HepG2 (cell line): ENCODE results near the gene MYLK2. TPM values are rescaled to one million over a fixed set of nuclear protein-coding genes. Genes with fewer than 3 reads are reported as not detected.
A peak's percentile ranks its signal among the peaks of the same experiment; 100 is the strongest.

Experiments used
- AHR ChIP-seq: IDR thresholded peaks from 2 replicates; pipeline ENCODE4 v1.6.1; 2018; ENCODE audit warnings: missing genetic modification reagents, missing compliant biosample characterization
- CHD2 ChIP-seq: IDR thresholded peaks from 2 replicates; pipeline ENCODE4 v1.6.1; 2011; ENCODE audit warnings: low read depth, low read length, improper control_type of control experiment
- DRAP1 ChIP-seq: IDR thresholded peaks from 2 replicates; pipeline ENCODE4 v1.6.1; 2016; ENCODE audit warnings: missing genetic modification reagents, missing compliant biosample characterization
- EEA1 ChIP-seq: sonication (generic); formaldehyde crosslinking; IDR thresholded peaks from 2 replicates; pipeline ENCODE4 v1.5.1; 2020; ENCODE audit warnings: mild to moderate bottlenecking, missing genetic modification reagents, borderline replicate concordance
- ELF3 ChIP-seq: IDR thresholded peaks from 2 replicates; pipeline ENCODE4 v1.6.1; 2016; ENCODE audit warnings: missing genetic modification reagents, missing compliant biosample characterization
- ETV6 ChIP-seq: sonication (generic); formaldehyde crosslinking; conservative IDR thresholded peaks from 2 replicates; pipeline ENCODE4 v1.4.0; 2020; ENCODE audit warnings: missing genetic modification reagents
- GABPB1 ChIP-seq: IDR thresholded peaks from 2 replicates; pipeline ENCODE4 v1.6.1; 2016; ENCODE audit warnings: mild to moderate bottlenecking, missing genetic modification reagents, moderate library complexity, missing compliant biosample characterization
- HES4 ChIP-seq: sonication (generic); formaldehyde crosslinking; IDR thresholded peaks from 2 replicates; pipeline ENCODE4 v1.9.0; 2021; ENCODE audit warnings: mild to moderate bottlenecking, missing genetic modification reagents, borderline replicate concordance
- HOXA9 ChIP-seq: sonication (generic); formaldehyde crosslinking; IDR thresholded peaks from 2 replicates; pipeline ENCODE4 v1.8.1; 2022; ENCODE audit warnings: missing genetic modification reagents, mild to moderate bottlenecking, moderate library complexity, borderline replicate concordance
- IKZF4 ChIP-seq: sonication (generic); formaldehyde crosslinking; IDR thresholded peaks from 2 replicates; pipeline ENCODE4 v1.5.1; 2020; ENCODE audit warnings: borderline replicate concordance, mild to moderate bottlenecking, low read depth, missing genetic modification reagents; ENCODE audit errors: not compliant biosample characterization
- KDM2A ChIP-seq: sonication (generic); formaldehyde crosslinking; IDR thresholded peaks from 2 replicates; pipeline ENCODE4 v1.4.0; 2020; ENCODE audit warnings: low read depth, missing genetic modification reagents, borderline replicate concordance
- KDM5B ChIP-seq: sonication (generic); formaldehyde crosslinking; IDR thresholded peaks from 2 replicates; pipeline ENCODE4 v1.4.0; 2020; ENCODE audit warnings: missing genetic modification reagents, mild to moderate bottlenecking, borderline replicate concordance
- KLF6 ChIP-seq: IDR thresholded peaks from 2 replicates; pipeline ENCODE4 v1.8.0; 2016; ENCODE audit warnings: missing biosample characterization, missing genetic modification reagents
- PHB2 ChIP-seq: fragments of 450-650 bp; IDR thresholded peaks from 2 replicates; pipeline ENCODE4 v1.6.1; 2018; ENCODE audit not compliant: partially characterized antibody
- PPARG ChIP-seq: conservative IDR thresholded peaks from 2 replicates; pipeline ENCODE4 v1.6.1; 2016; ENCODE audit warnings: missing biosample characterization, missing genetic modification reagents
- SMARCE1 ChIP-seq: fragments of 450-650 bp; IDR thresholded peaks from 2 replicates; pipeline ENCODE4 v1.6.1; 2017; ENCODE audit warnings: borderline replicate concordance
- SOX5 ChIP-seq: IDR thresholded peaks from 2 replicates; pipeline ENCODE4 v1.6.1; 2016; ENCODE audit warnings: borderline replicate concordance
- TBX2 ChIP-seq: sonication (generic); formaldehyde crosslinking; IDR thresholded peaks from 2 replicates; pipeline ENCODE4 v1.5.0; 2020; ENCODE audit warnings: missing genetic modification reagents, mild to moderate bottlenecking, borderline replicate concordance
- THAP9 ChIP-seq: sonication (generic); formaldehyde crosslinking; IDR thresholded peaks from 2 replicates; pipeline ENCODE4; 2020; ENCODE audit warnings: missing genetic modification reagents, mild to moderate bottlenecking, borderline replicate concordance
- U2AF1 ChIP-seq: fragments of 200-400 bp; formaldehyde crosslinking; optimal IDR thresholded peaks from 2 replicates; pipeline ENCODE3; 2017; ENCODE audit warnings: mild to moderate bottlenecking, low read depth, low read length
- YEATS2 ChIP-seq: sonication (generic); formaldehyde crosslinking; IDR thresholded peaks from 2 replicates; pipeline ENCODE4 v1.4.0; 2020; ENCODE audit warnings: missing genetic modification reagents, borderline replicate concordance
- ZBTB38 ChIP-seq: sonication (generic); formaldehyde crosslinking; IDR thresholded peaks from 2 replicates; pipeline ENCODE4 v1.5.1; 2020; ENCODE audit warnings: mild to moderate bottlenecking, missing genetic modification reagents
- ZNF607 ChIP-seq: sonication (generic); formaldehyde crosslinking; IDR thresholded peaks from 2 replicates; pipeline ENCODE4 v1.5.1; 2020; ENCODE audit warnings: missing genetic modification reagents, mild to moderate bottlenecking, borderline replicate concordance
- ZNF619 ChIP-seq: sonication (generic); formaldehyde crosslinking; IDR thresholded peaks from 2 replicates; pipeline ENCODE4 v1.4.0; 2020; ENCODE audit warnings: mild to moderate bottlenecking, missing genetic modification reagents
- ZSCAN29 ChIP-seq: sonication (generic); formaldehyde crosslinking; conservative IDR thresholded peaks from 2 replicates; pipeline ENCODE4 v1.4.0; 2020; ENCODE audit warnings: mild to moderate bottlenecking, missing genetic modification reagents
- ZSCAN9 ChIP-seq: IDR thresholded peaks from 2 replicates; pipeline ENCODE4 v1.6.1; 2016; ENCODE audit warnings: borderline replicate concordance
- polyA plus RNA-seq, 8 experiments: library from polyadenylated mRNA; depleted of rRNA in 3 of 8; stranded (reverse) in 7 of 8; unstranded in 1 of 8; fragments of >200 nt; fragmentation: Illumina TruSeq in 4 of 8; extraction: Trizol in 4 of 8; gene quantifications; 2 replicates each; pipeline versions ENCODE4 v1.2.1 to v1.2.3, GENCODE V29; 2011 to 2016; ENCODE audit warnings: low read depth in 4 of 8, missing spikeins in 1 of 8, mixed read lengths in 1 of 8; ENCODE audit not compliant: insufficient read depth in 1 of 8
- total RNA-seq, 5 experiments: library from RNA; depleted of rRNA; stranded (reverse); fragments of >200 nt; fragmentation: Illumina TruSeq; extraction: Trizol; gene quantifications; 2 replicates each; pipeline ENCODE4 v1.2.3, GENCODE V29; 2016; ENCODE audit warnings: low read depth in 1 of 5
- TF ChIP-seq, protein P1 (sequence below): sonication (generic); formaldehyde crosslinking; IDR thresholded peaks from 2 replicates; pipeline ENCODE4 v1.4.0; 2020; ENCODE audit warnings: mild to moderate bottlenecking, missing genetic modification reagents

Gene MYLK2
- total and polyA plus RNA-seq, 2 of the 13 experiments (the other 11 are each of a cell fraction or from before 2014, with no cell fraction given): 0.27 TPM; not detected in 1

GRCh38 chr20:31879143-31879987 lies 60.2 kb downstream of the MYLK2 start (continued):
- TF ChIP-seq, protein P1, sequence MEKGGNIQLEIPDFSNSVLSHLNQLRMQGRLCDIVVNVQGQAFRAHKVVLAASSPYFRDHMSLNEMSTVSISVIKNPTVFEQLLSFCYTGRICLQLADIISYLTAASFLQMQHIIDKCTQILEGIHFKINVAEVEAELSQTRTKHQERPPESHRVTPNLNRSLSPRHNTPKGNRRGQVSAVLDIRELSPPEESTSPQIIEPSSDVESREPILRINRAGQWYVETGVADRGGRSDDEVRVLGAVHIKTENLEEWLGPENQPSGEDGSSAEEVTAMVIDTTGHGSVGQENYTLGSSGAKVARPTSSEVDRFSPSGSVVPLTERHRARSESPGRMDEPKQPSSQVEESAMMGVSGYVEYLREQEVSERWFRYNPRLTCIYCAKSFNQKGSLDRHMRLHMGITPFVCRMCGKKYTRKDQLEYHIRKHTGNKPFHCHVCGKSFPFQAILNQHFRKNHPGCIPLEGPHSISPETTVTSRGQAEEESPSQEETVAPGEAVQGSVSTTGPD (CRISPR knock-in tag): peak; percentile 78; the same call in 1 of the 2 replicates
- no peak for TF ChIP-seq PHB2
- peak; percentile 76 for TF ChIP-seq ZNF607 (CRISPR knock-in tag)
- no peak for TF ChIP-seq EEA1 (CRISPR knock-in tag)
- TF ChIP-seq SMARCE1: no peak
- peak; percentile 78 for TF ChIP-seq DRAP1 (CRISPR knock-in tag)
- TF ChIP-seq THAP9 (CRISPR knock-in tag): peak; percentile 86; the same call in 1 of the 2 replicates
- TF ChIP-seq U2AF1: no peak
- peak; percentile 95 for TF ChIP-seq ZSCAN9 (CRISPR knock-in tag)
- peak; percentile 84 for TF ChIP-seq YEATS2 (CRISPR knock-in tag)
- TF ChIP-seq GABPB1 (CRISPR knock-in tag): peak; percentile 85
- no peak for TF ChIP-seq HOXA9
- peak; percentile 89 for TF ChIP-seq KDM2A (CRISPR knock-in tag)
- no peak for TF ChIP-seq IKZF4
- TF ChIP-seq CHD2: no peak
- TF ChIP-seq ETV6 (CRISPR knock-in tag): peak; percentile 75
- TF ChIP-seq HES4 (CRISPR knock-in tag): no peak
- peak; percentile 90 for TF ChIP-seq ELF3 (CRISPR knock-in tag)
- TF ChIP-seq PPARG: no peak; the same call in 1 of the 2 replicates
- TF ChIP-seq KDM5B (CRISPR knock-in tag): peak; percentile 85
- peak; percentile 92 for TF ChIP-seq AHR
- TF ChIP-seq ZSCAN29 (CRISPR knock-in tag): 0 out of 2 replicates have a peak, but pooled peaks have one; percentile 62
- no peak for TF ChIP-seq ZBTB38
- TF ChIP-seq TBX2 (CRISPR knock-in tag): peak; percentile 79
- TF ChIP-seq KLF6 (CRISPR knock-in tag): peak; percentile 75; the same call in 1 of the 2 replicates
- TF ChIP-seq ZNF619 (CRISPR knock-in tag): peak; percentile 82; the same call in 1 of the 2 replicates
- TF ChIP-seq SOX5 (CRISPR knock-in tag): no peak
